ENCODE measurements around the gene DDX50.

GRCh38 chr10:68955832-68956532 is 54.9 kb downstream of the DDX50 start, which contains the start of gene DDX21:
- TF ChIP-seq POLR2A (IDR thresholded peaks at IDR 0.05) (peak; percentile 78 to 84), CTCF (IDR thresholded peaks at IDR 0.05 in 4 of 5, conservative IDR thresholded peaks at IDR 0.05 in 1 of 5) (peak; percentile 25 to 63 (median 47))
